Measurements from ENCODE around the gene PCDHB11.
"Not testable (repeated sequence)": the region's sequence is repeated elsewhere in the genome, so short reads cannot be mapped to it uniquely, and the experiment has no call there.

Gene PCDHB11

GRCh38 chr5:141241496-141241895 is 42.1 kb downstream of the PCDHB11 start:
- H3K36me3 ChIP-seq (ENCODE audit: control insufficient read depth, insufficient read depth, low read length), result no peaks in the 10 kb centered on the region

GRCh38 chr5:141245250-141245717 is 45.9 kb downstream of the PCDHB11 start, which contains the start of gene PCDHB15:
PCDHB15 (plus strand) TSS chr5:141245395; CDS start chr5:141245579, 184 bp downstream.
- no peak within 1 kb of the TSS for H3K9ac ChIP-seq
- H3K9me3 ChIP-seq (ENCODE audit: control insufficient read depth, low read length), result peaks cover 15% of the 10 kb centered on the region
- no peaks in the 10 kb centered on the region for H3K27me3 ChIP-seq (ENCODE audit: control insufficient read depth, insufficient read depth, low read length)
- H2AFZ ChIP-seq, result no peak within 1 kb of the TSS
- no peaks in the 10 kb centered on the region for H3K36me3 ChIP-seq (ENCODE audit: control insufficient read depth, insufficient read depth, low read length)
- no peak within 1 kb of the TSS for H3K4me2 ChIP-seq (ENCODE audit: low read length)
- H3K79me2 ChIP-seq, result no peaks in the 10 kb centered on the region
- peak within 1 kb of the TSS; percentile 22 for H3K4me3 ChIP-seq (ENCODE audit: low read depth, low read length)
- no peak for TF ChIP-seq CTCF (IDR thresholded peaks at IDR 0.05)
- no peak within 1 kb of the TSS for H3K27ac ChIP-seq
- no peaks in the 10 kb centered on the region for H3K4me1 ChIP-seq

More at GRCh38 chr5:141241496-141241895, 42.1 kb downstream of the PCDHB11 start:
- TF ChIP-seq CTCF (IDR thresholded peaks at IDR 0.05), result no peak
- Histone ChIP-seq H2AFZ (no peak overlapping the region), H3K9me3 (ENCODE audit: control insufficient read depth, low read length) (peaks cover 11% of the 10 kb centered on the region), H3K27me3 (ENCODE audit: control insufficient read depth, insufficient read depth, low read length) (no peaks in the 10 kb centered on the region), H3K79me2 (no peaks in the 10 kb centered on the region), H3K9ac (no peak overlapping the region), H3K4me2 (ENCODE audit: low read length) (no peak overlapping the region), H3K27ac (no peak overlapping the region), H3K4me3 (ENCODE audit: low read depth, low read length) (no peak overlapping the region), H3K4me1 (no peaks in the 10 kb centered on the region)

- H3K4me3 ChIP-seq (ENCODE audit: low read depth, low read length); H3K27me3 ChIP-seq (ENCODE audit: control insufficient read depth, insufficient read depth, low read length); H3K79me2 ChIP-seq; H3K36me3 ChIP-seq (ENCODE audit: control insufficient read depth, insufficient read depth, low read length); H3K4me2 ChIP-seq (ENCODE audit: low read length); H2AFZ ChIP-seq; H3K27ac ChIP-seq; H3K9ac ChIP-seq; H3K4me1 ChIP-seq: not testable (repeated sequence)
- peaks cover 13% of the 10 kb centered on the region for H3K9me3 ChIP-seq (ENCODE audit: control insufficient read depth, low read length)
Observed at GRCh38 chr5:141246971-141247370, 47.5 kb downstream of the PCDHB11 start.

GRCh38 chr5:141247434-141247833 is 48.0 kb downstream of the PCDHB11 start:
- not testable (repeated sequence) for H3K27me3 ChIP-seq (ENCODE audit: control insufficient read depth, insufficient read depth, low read length); H3K4me3 ChIP-seq (ENCODE audit: low read depth, low read length); H3K4me1 ChIP-seq; H3K4me2 ChIP-seq (ENCODE audit: low read length); H3K27ac ChIP-seq; H3K79me2 ChIP-seq; H2AFZ ChIP-seq; H3K9ac ChIP-seq; H3K36me3 ChIP-seq (ENCODE audit: control insufficient read depth, insufficient read depth, low read length)
- peaks cover 13% of the 10 kb centered on the region for H3K9me3 ChIP-seq (ENCODE audit: control insufficient read depth, low read length)

GRCh38 chr5:141250576-141250975 is 51.1 kb downstream of the PCDHB11 start:
- no peak overlapping the region for H3K9ac ChIP-seq
- no peak overlapping the region for H3K4me2 ChIP-seq (ENCODE audit: low read length)
- H3K27me3 ChIP-seq (ENCODE audit: control insufficient read depth, insufficient read depth, low read length), result no peaks in the 10 kb centered on the region
- H3K4me3 ChIP-seq (ENCODE audit: low read depth, low read length), result no peak overlapping the region
- no peak overlapping the region for H3K27ac ChIP-seq
- TF ChIP-seq CTCF (IDR thresholded peaks at IDR 0.05), result no peak
- no peaks in the 10 kb centered on the region for H3K4me1 ChIP-seq
- H3K36me3 ChIP-seq (ENCODE audit: control insufficient read depth, insufficient read depth, low read length), result no peaks in the 10 kb centered on the region
- H3K79me2 ChIP-seq, result no peaks in the 10 kb centered on the region
- H2AFZ ChIP-seq, result no peak overlapping the region
- H3K9me3 ChIP-seq (ENCODE audit: control insufficient read depth, low read length), result peaks cover 15% of the 10 kb centered on the region

Data from parathyroid adenoma (tissue), 2 donors.